ENCODE data around the gene DBNL.

Gene DBNL

DNA sequence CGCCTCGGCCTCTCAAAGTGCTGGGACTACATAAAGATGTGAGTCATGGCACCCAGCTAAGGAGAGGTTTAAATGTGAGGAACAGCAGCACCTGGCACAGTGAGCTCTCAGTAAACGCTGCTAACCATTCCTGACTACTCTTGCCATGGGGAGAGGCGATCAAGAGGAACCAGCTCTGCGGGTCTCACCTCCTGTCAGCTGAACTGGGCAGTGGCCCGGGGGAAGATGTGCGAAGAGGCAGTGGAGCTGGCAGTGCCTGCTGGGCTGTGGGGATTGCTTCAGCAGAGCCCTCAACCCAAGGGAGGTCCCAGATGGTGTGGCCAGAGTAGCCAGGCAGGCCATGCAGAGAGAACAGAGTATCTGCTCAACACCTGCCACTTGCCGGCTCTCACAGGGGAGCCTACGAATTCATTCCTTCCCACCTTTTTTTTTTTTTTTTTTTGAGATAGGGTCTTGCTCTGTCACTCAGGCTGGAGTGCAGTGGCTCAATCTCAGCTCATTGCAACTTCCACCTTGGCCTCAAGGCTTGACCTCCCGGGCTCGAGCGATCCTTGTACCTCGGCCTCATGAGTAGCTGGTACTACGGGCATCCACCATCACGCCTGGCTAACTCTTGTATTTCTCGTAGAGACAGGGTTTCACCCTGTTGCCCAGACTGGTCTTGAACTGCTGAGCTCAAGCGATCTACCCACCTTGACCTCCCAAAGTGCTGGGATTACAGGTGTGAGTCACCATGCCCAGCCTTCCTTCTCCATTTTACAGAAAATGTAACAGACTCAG is 31.0 kb downstream of the DBNL start:
- TF ChIP-seq, protein P1, sequence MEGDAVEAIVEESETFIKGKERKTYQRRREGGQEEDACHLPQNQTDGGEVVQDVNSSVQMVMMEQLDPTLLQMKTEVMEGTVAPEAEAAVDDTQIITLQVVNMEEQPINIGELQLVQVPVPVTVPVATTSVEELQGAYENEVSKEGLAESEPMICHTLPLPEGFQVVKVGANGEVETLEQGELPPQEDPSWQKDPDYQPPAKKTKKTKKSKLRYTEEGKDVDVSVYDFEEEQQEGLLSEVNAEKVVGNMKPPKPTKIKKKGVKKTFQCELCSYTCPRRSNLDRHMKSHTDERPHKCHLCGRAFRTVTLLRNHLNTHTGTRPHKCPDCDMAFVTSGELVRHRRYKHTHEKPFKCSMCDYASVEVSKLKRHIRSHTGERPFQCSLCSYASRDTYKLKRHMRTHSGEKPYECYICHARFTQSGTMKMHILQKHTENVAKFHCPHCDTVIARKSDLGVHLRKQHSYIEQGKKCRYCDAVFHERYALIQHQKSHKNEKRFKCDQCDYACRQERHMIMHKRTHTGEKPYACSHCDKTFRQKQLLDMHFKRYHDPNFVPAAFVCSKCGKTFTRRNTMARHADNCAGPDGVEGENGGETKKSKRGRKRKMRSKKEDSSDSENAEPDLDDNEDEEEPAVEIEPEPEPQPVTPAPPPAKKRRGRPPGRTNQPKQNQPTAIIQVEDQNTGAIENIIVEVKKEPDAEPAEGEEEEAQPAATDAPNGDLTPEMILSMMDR (IDR thresholded peaks at IDR 0.05; ENCODE audit: low read depth, low read length, missing control alignments): no peak
- DNase-seq: no peak
- H3K27ac ChIP-seq: no peak overlapping the region
- H3K27me3 ChIP-seq (replicated peaks): no peaks in the 10 kb centered on the region
- in situ Hi-C loops (cut with HindIII; ENCODE audit: low pct_ligation_motif_present, low sequenced_read_pairs): no loop called here
- H3K36me3 ChIP-seq (replicated peaks): peaks cover 27% of the 10 kb centered on the region
- H3K4me3 ChIP-seq (ENCODE audit: low read depth, low read length): no peak overlapping the region

DNA sequence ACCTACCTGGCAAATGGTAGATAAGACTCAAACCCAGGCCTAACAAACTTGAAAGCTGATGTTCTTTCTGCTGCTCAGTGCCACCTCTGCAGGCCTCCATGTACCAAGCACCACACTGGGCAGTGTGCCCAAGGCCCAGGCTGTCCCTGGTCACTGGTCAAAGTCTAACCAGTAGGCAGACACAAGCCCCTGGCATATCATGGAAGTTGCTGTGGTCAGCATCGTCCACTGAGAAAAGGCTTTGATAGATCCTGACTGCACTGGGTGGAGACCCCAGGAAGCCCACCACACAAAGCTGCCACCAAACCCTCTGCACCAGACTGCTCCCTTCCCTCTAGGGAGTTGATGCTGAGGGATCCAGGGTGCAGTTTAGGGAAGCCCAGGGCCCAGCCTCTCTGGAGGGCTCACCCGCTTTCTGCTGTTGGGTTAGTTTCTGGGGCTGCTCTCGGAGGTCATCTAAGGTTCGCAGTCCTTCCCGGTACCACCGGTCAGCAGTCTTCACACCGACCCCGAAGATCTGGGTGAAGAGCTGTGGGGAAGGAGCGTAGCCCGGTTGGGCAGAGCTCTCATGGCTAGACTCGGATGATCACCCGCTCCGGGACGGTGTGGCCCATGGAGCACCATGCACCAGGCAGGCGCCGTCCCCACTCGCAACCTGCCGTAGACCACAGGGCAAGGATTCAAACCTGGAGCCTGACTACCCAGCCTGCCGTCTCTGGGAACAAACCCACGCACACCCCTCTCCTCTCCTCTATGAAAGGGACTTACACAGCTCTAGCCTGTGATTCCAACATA is 31.8 kb downstream of the DBNL start:
- Histone ChIP-seq H3K27ac (no peak overlapping the region), H3K4me3 (ENCODE audit: low read depth, low read length) (no peak overlapping the region), H3K36me3 (replicated peaks) (peaks cover 27% of the 10 kb centered on the region), H3K27me3 (replicated peaks) (no peaks in the 10 kb centered on the region)
- TF ChIP-seq, protein P1 (IDR thresholded peaks at IDR 0.05; ENCODE audit: low read depth, low read length, missing control alignments): no peak
- in situ Hi-C loops (cut with HindIII; ENCODE audit: low pct_ligation_motif_present, low sequenced_read_pairs): no loop called here
- DNase-seq: no peak

DNA sequence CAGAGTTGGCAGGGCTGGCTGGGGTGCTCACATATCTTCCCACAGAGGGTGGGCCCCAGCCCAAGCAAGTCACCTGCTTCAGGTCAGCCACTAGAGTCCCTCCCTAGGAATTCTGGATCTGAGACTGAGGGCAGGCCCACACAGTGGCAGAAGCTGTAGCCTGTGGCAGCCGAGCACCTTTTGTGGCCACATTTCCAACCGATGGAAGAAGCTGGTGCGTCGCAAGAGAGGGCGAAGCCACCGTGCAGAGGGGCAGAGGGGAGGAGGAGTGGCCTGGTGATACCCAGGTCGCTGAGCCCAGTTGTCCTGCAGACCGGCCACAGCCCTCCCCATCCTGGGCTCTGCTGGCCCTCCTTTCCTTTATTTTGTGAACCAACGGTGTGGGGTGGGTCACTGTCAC is 32.6 kb downstream of the DBNL start:
- in situ Hi-C loops (cut with HindIII; ENCODE audit: low pct_ligation_motif_present, low sequenced_read_pairs): no loop called here
- H3K36me3 ChIP-seq (replicated peaks): peaks cover 27% of the 10 kb centered on the region
- H3K27ac ChIP-seq: no peak overlapping the region
- TF ChIP-seq, protein P1 (IDR thresholded peaks at IDR 0.05; ENCODE audit: low read depth, low read length, missing control alignments): no peak
- no peak overlapping the region for H3K4me3 ChIP-seq (ENCODE audit: low read depth, low read length)
- no peaks in the 10 kb centered on the region for H3K27me3 ChIP-seq (replicated peaks)
- DNase-seq: no peak

DNA sequence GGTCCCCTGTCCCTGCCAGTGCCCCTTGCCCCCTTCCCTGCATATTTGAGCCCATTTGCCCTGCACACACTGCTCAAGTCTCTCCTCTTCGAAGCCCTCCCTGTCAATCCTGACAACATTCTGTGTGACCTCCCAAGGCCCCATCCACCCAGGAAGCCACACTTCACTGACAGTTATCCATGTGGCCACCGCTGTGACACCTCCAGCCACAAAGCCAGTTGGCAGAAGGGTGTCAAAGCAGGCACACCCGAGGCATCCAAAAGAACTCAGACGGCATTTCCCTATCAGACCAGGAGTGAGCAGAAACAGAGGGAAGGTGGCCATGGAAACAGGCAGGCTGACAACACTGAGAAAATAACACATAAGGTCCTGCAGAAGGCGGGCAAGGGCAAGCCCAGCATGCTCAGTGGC is 33.2 kb downstream of the DBNL start:
- in situ Hi-C loops (cut with HindIII; ENCODE audit: low pct_ligation_motif_present, low sequenced_read_pairs): no loop called here
- H3K27ac ChIP-seq: no peak overlapping the region
- peaks cover 27% of the 10 kb centered on the region for H3K36me3 ChIP-seq (replicated peaks)
- TF ChIP-seq, protein P1 (IDR thresholded peaks at IDR 0.05; ENCODE audit: low read depth, low read length, missing control alignments): no peak
- no peak overlapping the region for H3K4me3 ChIP-seq (ENCODE audit: low read depth, low read length)
- DNase-seq: no peak
- H3K27me3 ChIP-seq (replicated peaks): no peaks in the 10 kb centered on the region

DNA sequence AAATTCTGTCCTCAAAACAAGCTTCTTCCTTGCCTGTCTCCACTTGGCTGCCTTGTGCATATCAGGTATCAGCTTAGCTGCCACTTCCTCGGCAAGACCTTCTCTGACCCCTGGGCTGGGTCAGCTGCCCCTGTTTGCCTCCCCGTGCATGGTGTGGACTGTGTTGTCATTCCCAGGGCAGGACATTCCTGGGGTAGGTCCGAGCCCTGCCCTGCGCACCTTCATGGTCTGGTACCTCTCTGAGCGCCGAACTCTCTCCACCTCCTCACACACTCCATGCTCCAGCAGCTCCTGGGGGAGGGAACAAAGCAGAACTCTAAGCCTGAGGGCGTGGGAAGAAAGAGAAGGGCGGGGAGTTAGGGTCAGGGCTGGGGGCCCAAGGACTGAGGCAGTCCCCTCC is 34.0 kb downstream of the DBNL start:
- in situ Hi-C loops (cut with HindIII; ENCODE audit: low pct_ligation_motif_present, low sequenced_read_pairs): no loop called here
- Histone ChIP-seq H3K4me3 (ENCODE audit: low read depth, low read length) (no peak overlapping the region), H3K27me3 (replicated peaks) (no peaks in the 10 kb centered on the region), H3K36me3 (replicated peaks) (peaks cover 25% of the 10 kb centered on the region), H3K27ac (no peak overlapping the region)
- TF ChIP-seq, protein P1 (IDR thresholded peaks at IDR 0.05; ENCODE audit: low read depth, low read length, missing control alignments): no peak
- no peak for DNase-seq

Measured in brain microvascular endothelial cell (primary cell).